GM12801 (cell line): ENCODE results near the gene SRP19.

Experiments
- TF ChIP-seq, protein P1 (sequence below): IDR thresholded peaks from one replicate; pipeline ENCODE4 v1.5.1; 2011; ENCODE audit warnings: control low read depth; ENCODE audit not compliant: insufficient read length; ENCODE audit errors: extremely low read depth

SRP19 gene

DNA sequence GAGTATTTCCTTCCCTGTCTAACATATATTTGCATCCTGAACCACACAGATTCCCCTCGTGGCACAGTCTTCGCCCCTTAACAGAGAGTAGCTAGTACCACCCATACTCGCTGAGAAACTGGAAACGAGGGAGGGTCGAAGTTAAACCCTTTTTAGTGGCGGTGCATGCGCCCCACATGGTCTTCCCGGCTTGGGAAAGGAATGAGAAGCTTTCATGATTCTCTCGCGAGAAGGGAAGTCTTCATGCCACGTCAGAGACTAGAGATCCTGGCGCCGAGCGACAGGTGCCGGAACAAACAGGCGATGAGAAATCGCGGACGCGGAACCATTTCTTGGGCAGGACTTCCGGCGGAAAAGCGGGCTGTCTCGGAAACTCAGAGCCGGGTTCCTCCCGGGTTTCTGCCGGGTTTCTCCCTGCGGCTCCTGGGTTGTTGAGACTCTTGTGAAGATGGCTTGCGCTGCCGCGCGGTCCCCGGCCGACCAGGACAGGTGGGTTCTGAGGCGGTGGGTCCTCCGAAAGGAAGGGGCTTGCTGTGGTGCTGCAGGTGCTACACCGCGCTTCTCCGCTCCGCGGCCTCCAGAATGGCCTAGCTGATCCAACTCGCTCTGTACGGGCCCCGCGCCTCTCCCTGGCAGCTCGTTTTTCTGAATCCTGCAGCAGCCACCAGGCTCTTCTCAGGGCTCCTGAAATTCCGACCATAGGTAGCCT is at the start of gene SRP19:
Gene SRP19, plus strand, starts transcription at position 359 of the 709 bp plus-strand sequence. Its CDS starts 90 bp downstream, at position 449.
- TF ChIP-seq, protein P1, sequence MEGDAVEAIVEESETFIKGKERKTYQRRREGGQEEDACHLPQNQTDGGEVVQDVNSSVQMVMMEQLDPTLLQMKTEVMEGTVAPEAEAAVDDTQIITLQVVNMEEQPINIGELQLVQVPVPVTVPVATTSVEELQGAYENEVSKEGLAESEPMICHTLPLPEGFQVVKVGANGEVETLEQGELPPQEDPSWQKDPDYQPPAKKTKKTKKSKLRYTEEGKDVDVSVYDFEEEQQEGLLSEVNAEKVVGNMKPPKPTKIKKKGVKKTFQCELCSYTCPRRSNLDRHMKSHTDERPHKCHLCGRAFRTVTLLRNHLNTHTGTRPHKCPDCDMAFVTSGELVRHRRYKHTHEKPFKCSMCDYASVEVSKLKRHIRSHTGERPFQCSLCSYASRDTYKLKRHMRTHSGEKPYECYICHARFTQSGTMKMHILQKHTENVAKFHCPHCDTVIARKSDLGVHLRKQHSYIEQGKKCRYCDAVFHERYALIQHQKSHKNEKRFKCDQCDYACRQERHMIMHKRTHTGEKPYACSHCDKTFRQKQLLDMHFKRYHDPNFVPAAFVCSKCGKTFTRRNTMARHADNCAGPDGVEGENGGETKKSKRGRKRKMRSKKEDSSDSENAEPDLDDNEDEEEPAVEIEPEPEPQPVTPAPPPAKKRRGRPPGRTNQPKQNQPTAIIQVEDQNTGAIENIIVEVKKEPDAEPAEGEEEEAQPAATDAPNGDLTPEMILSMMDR = no peak

DNA sequence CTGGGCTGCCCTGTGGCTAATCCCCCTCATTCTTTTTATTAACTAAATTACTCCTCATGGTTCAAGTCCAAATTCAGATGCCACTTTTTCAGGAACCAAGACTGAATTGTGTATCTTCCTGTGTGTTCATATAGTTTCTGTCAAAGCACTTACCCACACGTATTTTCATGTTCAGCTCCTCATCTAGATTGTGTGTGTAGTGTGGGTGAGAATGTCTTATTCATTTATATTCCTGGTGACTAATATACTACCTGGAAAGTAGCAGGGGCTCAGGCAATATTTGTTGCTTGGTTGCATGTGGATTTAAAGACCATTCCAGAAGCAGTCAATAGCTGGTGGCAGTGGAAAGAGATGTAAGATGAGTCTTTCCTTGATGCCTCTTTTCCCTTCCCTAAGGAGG is 48.5 kb upstream of the SRP19 start:
- TF ChIP-seq, protein P1 = no peak

DNA sequence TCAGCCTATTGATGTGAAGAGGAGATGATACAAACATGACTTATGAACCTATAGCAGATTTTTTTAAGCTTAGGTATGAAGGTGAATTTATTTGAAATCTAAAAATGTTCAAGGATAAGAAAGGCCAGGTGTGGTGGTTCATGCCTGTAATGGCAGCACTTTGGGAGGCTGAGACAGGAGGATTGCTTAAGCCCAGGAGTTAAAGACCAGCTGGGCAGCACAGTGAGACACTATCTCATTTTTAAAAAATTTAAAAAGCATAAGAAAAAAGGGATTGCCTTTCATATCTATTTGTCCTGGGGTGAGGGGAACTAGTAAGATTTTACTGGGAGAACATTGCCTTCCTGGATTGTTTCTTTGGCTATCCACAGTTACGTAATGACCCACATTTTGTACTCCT is 40.8 kb upstream of the SRP19 start:
- TF ChIP-seq, protein P1 = no peak

DNA sequence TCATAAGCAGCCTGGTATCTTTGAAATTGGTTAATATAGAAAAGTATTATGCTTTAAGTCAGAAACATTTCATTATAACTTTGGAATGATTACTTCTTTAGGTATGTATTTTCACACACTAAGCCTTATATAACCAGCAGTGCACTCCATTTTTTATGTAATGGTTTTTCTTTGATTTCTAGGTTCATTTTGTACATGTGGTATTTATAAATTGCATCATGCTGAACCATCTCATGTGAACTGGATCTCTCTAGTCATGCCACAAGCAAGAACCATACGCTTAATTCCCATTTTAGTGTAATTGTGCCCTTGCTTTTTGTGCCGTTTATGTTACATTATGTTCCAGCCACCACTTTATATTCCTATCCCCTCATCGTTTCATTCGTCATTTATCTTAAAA is 38.6 kb upstream of the SRP19 start:
- TF ChIP-seq, protein P1 = no peak

DNA sequence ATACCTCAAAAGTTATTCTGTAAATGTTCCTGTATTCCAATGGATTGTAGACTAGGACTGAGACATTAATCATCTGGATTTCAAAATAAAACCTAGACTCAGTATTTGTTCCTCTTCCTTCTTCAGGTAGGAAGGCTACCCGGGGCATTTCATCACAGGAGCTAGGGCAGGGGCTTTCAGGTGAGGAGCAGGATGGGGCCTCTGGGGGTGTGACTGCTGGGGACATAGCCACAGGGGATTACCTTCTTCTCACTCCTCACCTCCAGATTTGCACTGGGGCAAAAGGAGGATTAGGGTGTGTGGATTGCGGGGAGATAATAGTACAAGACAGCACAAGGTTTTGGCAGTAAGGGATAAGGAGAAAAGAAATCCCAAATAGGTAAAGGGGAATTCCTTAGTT is 37.9 kb upstream of the SRP19 start:
- TF ChIP-seq, protein P1 = no peak

DNA sequence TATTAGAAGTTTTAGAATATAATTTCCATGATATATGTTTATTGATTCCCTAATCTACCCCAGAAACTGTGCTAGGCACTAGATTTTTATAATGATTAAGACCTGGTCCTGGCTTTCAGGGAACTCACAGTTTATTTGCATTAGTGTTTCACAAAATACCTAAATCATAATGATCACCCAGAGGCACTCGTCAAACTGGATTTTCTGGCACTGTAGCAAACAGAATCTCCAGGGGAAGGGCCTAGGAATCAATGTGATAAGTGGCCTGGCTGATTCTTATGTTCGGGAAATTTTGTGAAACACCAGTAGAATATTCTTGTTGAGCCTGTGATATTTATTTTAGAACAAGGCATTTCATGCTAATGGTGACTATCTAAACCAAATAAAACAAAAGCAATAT is 37.4 kb upstream of the SRP19 start:
- TF ChIP-seq, protein P1 = no peak

DNA sequence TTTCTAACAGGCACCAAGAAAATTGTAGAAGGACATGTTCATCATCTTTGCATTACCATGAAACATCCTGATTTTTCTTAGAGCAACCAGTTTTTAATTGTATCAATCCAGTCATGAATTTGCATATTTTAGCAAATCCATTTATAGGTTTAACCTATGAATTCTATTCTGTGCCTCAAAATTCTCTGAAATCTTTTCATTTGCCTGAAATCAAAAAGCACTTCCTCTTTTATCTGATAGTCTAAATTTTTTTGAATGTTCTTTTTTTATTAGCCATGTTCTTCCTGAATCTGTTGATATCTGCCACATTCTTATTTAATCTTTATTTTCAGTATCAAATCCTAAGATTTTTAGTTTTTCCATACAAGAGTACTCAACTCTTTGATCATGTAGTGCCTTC is 36.9 kb upstream of the SRP19 start:
- TF ChIP-seq, protein P1 = no peak
